DMS153 (cell line): ENCODE measurements around the gene PHLDA1.
A peak's percentile ranks its signal among the peaks of the same experiment; 100 is the strongest.
"Not testable (repeated sequence)": the region's sequence is repeated elsewhere in the genome, so short reads cannot be mapped to it uniquely, and the experiment has no call there.

Experiments
- DNase-seq: peaks from one replicate; lab custom pipeline; 2025; lab: John Stamatoyannopoulos, UW

Gene PHLDA1

GRCh38 chr12:75985566-75985965 lies 46.0 kb downstream of the PHLDA1 start:
- DNase-seq = no peak

DNA sequence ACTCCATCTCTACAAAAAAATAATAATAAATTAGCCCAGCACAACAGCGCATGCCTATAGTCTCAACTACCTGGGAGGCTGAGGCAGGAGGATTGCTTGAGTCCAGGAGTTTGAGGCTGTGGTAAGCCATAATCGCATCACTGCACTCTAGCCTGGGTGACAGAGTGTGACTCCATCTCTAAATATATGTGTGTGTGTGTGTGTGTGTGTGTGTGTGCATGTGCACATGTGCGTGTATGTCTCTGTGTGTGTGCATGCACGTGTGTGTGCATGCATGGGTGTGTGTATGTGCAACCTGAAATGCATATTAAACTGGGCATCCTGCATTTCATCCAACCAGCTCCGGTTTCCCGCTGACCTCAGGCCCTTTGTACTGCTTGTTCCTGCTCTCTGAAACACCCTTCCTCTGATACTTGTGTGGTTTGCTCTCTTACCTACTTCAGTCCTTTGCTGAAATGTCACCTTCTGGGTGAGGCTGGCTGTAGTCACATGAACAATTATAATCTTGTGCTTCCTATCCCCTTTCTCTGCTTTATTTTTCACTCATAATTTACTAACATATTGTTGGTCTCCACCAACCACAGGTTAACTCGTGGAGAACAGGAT lies 46.9 kb downstream of the PHLDA1 start:
- DNase-seq = no peak

DNA sequence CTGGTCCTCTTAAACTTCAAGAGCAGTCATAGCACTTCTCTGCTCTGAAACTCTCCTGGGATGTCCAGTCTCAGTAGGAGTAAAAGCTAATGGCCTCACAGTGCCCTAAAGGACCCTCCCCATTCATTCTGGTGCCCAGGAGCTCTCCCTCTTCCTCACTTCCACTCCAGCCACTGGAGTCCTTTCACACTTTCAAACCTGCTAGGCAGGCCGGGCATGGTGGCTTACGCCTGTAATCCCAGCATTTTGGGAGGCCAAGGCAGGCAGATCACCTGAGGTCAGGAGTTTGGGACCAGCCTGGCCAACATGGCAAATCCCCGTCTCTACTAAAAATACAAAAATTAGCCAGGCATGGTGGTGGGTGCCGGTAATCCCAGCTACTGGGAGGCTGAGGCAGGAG lies 47.7 kb downstream of the PHLDA1 start:
- not testable (repeated sequence) for DNase-seq

- DNase-seq = no peak
These were observed 48.5 kb downstream of the PHLDA1 start for GRCh38 chr12:75982979-75983660.

DNA sequence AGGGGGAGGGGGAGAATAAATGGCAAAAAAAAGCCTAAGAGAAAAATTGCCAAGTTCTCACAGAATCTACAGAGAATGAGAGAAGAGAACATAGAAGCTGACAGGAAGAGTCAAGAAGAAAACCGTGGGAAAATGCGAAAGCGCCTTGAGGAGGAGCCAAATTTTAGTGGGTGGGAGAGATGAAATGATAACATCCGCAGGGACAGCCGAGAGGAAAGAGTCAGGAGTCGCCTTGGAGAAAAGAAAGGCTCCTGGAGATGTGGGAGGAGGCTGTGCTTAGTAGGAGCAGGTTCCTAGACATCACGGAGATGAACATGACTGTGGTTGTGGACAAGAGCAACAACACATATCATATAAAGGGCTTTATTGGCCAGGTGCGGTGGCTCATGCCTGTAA lies 49.4 kb downstream of the PHLDA1 start:
- no peak for DNase-seq

DNA sequence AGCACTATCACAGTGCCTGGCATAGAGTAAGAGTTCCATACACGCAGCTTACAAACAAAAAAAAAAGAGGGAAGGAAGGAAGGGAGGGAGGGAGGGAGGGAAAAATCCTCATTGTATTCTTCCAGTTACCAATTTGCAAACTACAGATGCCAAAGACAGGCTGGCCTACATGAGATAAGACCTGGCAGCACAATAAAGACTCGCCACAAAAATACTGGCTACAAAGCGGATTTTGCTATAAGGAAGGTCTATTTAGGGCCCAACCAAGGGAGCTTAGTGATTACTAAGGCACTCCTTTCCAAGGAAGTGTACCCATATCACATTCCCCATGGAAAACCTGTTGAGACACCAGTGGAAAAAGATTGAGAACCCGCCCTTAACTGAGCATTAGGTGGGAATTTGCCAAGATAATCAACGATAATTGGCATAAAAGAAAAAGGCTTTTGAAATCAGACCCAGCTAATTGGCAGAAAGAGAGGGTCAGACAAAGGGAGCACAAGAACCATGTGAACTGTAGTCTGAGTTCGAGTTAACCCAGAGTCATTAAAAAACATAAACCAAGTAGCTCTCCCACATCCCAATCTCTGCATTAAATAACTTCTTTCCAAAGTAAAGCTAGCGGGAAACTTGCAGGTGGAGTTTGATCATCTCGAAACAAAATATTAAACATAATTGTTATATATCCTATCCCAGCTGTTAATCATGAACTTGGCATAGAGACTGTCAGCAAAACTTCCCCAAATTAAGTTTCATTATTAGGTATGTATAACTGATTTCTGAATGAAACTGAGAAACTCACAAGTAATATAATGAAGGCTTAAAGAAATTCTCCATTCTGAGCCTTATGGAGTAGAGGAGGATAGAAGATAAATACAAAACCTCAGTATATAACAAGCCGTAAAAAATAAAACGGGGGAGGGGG lies 50.1 kb downstream of the PHLDA1 start:
- no peak for DNase-seq

DNA sequence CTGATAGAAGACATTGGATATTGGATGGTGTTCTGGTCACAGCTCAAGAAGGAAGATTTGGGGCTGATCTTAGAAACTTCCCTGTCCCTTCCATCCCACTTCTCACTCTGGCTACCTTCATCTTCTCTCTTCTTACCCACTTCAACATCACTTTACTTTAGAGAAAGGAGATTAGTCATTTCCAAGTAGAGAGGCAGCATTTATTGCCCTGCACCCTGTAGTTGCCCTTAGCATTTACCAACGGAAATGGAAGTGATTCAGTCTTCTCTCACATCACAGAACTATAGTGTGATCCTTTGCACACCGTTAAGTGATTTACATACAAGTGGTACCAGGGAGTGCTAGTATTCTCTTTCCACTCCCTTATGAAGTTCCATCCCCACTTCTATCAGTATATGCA lies 52.4 kb downstream of the PHLDA1 start:
- DNase-seq = no peak

DNA sequence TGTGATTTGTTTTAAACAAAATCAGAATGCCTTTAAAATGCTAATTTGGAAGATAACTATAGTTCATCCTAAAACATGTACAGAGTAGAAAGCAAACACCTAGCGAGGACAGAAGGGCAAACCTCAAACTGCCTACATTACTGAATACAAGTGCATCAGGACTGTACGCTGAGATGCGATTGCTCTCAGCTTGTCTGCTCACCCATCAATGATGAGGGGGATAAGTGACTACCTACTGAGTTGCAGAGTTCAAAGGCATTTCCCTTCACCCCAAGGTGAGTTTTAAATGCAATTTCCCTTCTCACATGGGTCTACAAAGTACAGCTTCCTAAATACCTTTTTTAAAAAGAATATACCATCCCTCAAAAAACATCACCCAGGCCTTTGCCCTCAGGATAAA lies 52.9 kb downstream of the PHLDA1 start:
- DNase-seq = no peak

DNA sequence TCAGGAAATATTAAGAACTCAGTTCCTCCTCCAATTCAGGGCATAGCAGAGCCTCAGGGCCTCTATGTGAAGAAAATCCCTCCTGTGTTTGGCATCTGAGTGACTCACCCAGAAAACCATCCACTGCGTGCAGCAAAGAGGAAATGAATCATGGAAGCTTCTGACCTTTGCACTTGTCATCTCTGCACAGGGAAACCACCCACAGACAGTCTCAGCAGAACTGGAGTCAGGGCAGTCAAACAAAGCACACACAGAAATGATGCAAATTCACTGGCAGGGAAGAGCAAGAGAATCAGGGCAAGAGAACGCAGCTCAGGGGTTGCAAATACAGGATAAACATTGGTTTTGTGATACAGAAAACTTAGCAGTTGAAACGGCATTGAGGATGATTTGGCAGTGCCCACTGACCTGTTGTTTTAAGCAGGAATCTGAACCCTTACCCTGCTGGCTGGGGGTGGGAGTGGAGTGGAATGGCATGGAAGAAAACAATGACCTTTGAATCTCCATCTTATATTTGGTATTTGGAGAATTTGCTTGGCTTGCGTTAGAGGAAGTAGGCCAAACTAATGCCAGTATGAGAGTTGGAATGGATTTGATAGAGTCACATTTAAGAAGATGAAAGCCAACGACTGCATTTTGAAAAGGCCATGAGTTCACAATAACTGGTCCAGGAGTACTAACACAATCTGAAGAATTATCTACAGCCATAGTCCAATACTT lies 53.5 kb downstream of the PHLDA1 start:
- DNase-seq = peak; percentile 70

DNA sequence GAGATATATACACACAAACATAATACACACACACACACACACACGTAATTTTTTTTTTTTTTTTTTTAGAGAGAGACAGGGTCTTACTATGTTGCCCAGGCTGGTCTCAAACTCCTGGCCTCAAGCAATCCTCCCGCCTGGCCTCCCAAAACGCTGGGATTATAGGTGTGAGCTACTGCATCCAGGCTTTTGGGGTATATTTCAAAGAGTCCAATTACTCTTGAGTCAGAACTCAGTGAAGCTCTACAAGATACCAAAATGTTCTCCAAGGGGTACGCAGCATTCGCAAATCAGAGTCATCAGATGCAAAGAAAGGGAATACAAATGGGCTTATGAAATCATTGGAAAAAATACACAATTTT lies 54.0 kb downstream of the PHLDA1 start:
- no peak for DNase-seq

- DNase-seq = no peak
These were observed 54.7 kb downstream of the PHLDA1 start for GRCh38 chr12:75976913-75977312.

- DNase-seq = no peak
These were observed 55.5 kb downstream of the PHLDA1 start for GRCh38 chr12:75976113-75976512.

- DNase-seq = no peak
These were observed 55.9 kb downstream of the PHLDA1 start for GRCh38 chr12:75975702-75976101.
